Rectal smooth muscle tissue (tissue), 1 donor: ENCODE measurements around the gene FUT8.

Experiments used
- H3K27ac ChIP-seq: one replicate; pipeline ENCODE4 v1.7.0; 2013; ENCODE audit warnings: low read depth, low read length, inconsistent platforms
- H3K27me3 ChIP-seq: one replicate; pipeline ENCODE4 v1.7.0; 2013; ENCODE audit warnings: low read length; ENCODE audit not compliant: control insufficient read depth, insufficient read depth
- H3K36me3 ChIP-seq: one replicate; pipeline ENCODE4 v1.7.0; 2013; ENCODE audit warnings: low read length; ENCODE audit not compliant: control insufficient read depth, insufficient read depth
- H3K4me1 ChIP-seq: one replicate; pipeline ENCODE4 v1.7.0; 2013; ENCODE audit warnings: low read length; ENCODE audit not compliant: control insufficient read depth, insufficient read depth
- H3K4me3 ChIP-seq: one replicate; pipeline ENCODE4 v1.7.0; 2013; ENCODE audit warnings: low read length
- H3K9ac ChIP-seq: one replicate; pipeline ENCODE4 v1.7.0; 2013; ENCODE audit warnings: low read length

Gene FUT8

DNA sequence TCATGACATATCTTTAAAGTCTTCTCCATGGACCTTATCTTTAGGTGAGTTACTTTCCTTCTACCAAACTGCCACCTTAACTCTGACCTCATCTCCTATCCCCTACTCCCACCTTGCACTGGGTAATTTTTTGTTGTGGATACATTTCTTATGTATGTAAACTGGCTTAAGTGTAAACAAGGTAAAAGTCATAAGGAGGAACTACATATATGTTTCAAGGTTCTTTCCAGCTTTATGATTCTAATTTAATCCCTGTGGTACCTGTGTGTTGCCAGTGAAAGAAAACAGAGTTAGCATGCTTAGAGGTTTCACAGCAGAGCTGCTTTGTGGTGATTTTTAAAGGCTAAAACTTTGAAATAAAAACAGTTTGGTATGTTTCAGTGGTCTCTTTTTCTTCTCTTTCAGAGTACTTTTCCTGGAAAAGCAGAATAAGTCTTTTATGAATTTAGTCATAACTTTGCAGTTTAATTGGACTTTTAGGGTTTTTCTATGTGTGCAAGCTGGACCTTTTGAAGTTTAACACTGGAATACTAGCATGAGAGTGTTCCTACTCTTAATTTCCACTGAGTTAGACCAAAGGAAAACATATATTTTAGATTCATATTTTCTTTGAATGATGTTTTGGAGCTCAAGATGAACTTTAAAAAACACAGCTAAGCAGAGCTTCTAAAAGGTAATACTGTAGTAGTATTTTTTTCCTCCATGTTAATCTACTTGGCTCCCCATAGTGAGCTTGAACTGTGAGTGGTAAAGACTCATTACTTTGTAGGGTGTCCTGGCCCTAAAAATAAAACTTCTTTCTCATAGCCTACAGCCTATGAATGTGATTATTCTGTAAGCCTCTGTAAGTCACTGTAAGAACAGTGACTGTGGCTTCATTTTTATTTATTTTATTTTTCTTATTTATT lies 105.4 kb downstream of the FUT8 start:
- H3K4me3 ChIP-seq, result no peak overlapping the region
- H3K36me3 ChIP-seq, result no peaks in the 10 kb centered on the region
- no peak overlapping the region for H3K27ac ChIP-seq
- no peak overlapping the region for H3K9ac ChIP-seq
- H3K4me1 ChIP-seq, result no peaks in the 10 kb centered on the region
- H3K27me3 ChIP-seq, result no peaks in the 10 kb centered on the region

DNA sequence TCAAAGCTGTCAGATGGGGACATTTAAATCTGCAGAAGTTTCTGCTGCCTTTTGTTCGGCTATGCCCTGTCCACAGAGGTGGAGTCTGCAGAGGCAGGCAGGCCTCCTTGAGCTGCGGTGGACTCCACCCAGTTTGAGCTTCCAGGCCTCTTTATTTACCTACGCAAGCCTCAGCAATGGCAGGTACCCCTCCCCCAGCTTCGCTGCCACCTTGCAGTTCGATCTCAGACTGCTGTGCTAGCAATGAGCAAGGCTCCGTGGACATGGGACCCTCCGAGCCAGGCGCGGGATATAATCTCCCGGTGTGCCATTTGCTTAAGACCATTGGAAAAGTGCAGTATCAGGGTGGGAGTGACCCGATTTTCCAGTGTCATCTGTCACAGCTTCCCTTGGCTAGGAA lies 115.5 kb downstream of the FUT8 start:
- Histone ChIP-seq H3K4me1 (no peaks in the 10 kb centered on the region), H3K36me3 (no peaks in the 10 kb centered on the region), H3K4me3 (no peak overlapping the region), H3K27ac (no peak overlapping the region), H3K9ac (no peak overlapping the region), H3K27me3 (no peaks in the 10 kb centered on the region)

DNA sequence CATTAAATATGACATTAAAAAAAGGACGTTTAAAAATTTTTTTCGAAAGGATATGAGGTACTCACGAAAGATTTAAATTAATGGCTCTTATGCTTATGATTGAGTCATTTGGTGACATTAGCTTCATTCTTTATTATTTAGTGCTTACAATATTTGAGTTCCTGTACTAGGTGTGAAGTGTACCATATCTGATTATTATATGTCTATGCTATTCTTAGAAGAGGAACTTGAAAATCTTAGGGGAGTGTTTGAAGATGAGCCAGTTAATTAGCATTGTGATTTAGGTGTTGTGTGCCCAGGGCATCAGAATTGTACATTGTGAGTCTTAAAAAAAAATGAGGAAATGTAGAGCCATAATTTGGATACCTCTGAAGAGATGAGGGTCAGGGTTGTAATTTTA lies 118.6 kb downstream of the FUT8 start:
- H3K4me1 ChIP-seq, result no peaks in the 10 kb centered on the region

DNA sequence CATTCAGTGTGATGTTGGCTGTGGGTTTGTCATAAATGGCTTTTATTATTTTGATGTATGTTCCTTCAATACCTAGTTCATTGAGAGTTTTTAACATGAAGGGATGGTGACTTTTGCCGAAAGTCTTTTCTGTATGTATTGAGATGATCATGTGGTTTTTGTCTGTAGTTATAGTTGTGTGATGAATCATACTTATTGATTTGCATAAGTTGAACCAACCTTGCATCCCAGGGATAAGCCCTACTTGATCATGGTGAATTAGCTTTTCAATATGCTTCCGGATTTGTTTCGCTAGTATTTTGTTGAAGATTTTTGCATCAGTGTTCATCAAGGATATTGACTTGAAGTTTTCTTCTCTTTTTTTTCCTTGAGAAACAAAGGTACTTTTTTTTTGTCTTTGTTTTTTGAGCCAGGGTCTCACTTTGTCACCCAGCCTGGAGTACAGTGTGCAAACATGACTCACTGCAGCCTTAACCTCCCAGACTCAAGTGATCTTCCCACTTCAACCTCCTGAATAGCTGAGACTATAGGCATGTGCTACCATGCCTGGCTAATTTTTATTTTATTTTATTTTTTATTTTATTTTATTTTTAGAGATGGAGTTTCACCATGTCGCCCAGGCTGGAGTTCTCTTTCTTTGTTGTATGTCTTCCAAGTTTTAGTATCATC lies 121.3 kb downstream of the FUT8 start:
- H3K4me1 ChIP-seq, result no peaks in the 10 kb centered on the region
- H3K27ac ChIP-seq, result no peak overlapping the region
- no peak overlapping the region for H3K9ac ChIP-seq
- no peaks in the 10 kb centered on the region for H3K36me3 ChIP-seq
- H3K4me3 ChIP-seq, result no peak overlapping the region
- no peaks in the 10 kb centered on the region for H3K27me3 ChIP-seq

More for the DNA sequence above, 118.6 kb downstream of the FUT8 start:
- H3K27me3 ChIP-seq, result no peaks in the 10 kb centered on the region
- H3K36me3 ChIP-seq, result no peaks in the 10 kb centered on the region
- no peak overlapping the region for H3K27ac ChIP-seq
- no peak overlapping the region for H3K9ac ChIP-seq
- H3K4me3 ChIP-seq, result no peak overlapping the region

DNA sequence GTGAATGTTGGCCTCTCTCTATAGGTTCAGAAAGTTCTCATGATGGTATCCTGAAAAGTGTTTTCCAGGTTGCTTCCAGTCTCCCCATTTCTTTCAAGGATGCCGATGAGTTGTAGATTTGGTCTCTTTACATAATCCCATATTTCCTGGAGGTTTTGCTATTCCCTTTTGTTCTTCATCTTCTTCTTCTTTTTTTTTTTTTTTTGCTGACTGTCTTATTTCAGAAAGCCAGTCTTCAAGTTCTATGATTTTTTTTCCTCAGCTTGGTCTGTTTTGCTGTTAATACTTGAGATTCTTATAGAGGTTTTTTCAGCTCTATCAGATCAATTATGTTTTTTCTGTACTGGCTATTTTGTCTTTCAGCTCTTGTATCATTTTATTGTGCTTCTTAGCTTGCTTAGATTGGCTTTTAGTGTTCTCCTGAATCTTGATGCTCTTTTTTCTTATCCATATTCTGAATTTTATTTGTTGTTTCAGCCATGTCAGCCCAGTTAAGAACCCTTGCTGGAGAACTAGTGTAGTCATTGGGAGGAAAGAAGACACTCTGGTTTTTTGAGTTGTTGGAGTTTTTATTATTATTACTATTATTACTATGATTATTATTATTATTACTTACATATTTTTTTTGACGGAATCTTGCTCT lies 124.4 kb downstream of the FUT8 start:
- Histone ChIP-seq H3K27me3 (no peaks in the 10 kb centered on the region), H3K4me1 (no peaks in the 10 kb centered on the region), H3K9ac (no peak overlapping the region), H3K27ac (no peak overlapping the region), H3K4me3 (no peak overlapping the region), H3K36me3 (no peaks in the 10 kb centered on the region)

DNA sequence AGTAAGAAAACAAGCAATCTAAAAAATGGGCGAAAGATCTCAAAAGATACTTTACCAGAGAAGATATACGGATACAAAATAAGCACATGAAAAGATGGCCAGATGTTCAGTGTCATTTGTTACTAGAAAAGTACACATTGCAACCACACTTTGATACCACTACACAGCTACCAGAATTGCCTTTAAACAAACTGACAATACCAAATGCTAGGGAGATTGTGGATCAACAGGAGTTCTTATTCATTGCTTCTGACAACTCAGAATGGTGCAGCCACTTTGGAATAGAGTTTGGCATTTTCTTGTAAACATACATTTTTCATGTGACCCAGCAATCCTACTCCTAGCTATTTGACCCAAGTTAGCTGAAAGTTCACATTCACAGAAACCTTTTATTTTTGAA lies 136.3 kb downstream of the FUT8 start:
- Histone ChIP-seq H3K27ac (no peak overlapping the region), H3K36me3 (no peaks in the 10 kb centered on the region), H3K4me1 (no peaks in the 10 kb centered on the region), H3K27me3 (no peaks in the 10 kb centered on the region), H3K9ac (no peak overlapping the region), H3K4me3 (no peak overlapping the region)

DNA sequence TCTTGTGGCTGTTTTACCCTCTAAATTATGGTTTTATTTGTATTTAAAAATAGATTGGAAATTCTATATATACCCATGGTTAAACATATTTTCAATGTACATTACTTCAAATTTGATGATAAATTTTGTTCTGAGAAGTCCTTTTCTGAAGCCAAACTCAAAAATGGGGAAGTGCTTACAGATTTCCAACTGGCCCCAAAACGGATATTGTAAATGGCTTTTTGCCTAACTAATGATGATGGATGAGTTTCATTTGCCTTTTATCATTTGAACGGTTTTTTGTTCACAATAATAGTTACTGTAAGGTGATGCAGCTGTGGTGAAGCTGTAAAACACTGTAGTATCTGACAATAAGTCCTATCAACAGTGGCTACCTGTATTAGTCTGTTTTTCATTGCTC lies 136.9 kb downstream of the FUT8 start:
- Histone ChIP-seq H3K4me1 (no peaks in the 10 kb centered on the region), H3K36me3 (no peaks in the 10 kb centered on the region), H3K9ac (no peak overlapping the region), H3K4me3 (no peak overlapping the region), H3K27me3 (no peaks in the 10 kb centered on the region), H3K27ac (no peak overlapping the region)

DNA sequence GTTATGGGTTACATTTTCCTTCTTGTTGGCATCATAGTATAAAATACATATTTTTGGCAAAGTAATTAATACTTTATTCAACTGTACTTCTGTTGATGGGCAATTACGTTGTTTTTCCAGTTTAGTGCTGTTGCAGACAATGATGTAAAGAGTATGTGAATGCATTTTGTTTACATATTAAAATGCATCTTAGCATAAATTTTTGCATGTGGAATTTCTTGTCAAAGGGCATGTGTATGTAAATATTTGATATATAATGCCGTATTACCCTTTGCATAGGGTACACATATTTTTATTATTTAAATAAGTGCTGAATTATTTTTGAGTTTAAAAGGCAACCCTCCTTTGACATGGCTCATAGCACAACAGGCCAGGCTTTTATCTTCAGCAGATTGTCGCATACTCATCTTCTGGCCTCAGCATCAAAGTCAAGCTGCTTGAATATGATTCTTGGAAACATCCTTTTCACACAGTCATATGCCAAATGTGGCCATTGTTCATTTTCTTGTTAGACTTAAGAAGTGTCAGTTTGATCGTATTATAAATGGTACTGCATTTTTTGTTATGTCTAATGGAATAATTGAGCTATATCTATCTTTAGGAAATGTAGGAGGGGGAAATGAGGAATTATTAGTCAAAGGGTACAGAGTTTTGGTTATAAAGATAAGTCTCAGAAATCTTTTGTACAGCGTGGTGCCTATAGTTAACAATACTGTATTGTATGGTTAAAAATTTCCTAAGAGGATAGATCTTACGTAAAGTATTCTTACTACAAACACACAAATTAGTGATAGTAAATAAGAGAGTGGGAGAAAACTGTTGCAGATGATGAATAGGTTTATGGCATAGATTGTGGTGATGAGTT lies 138.5 kb downstream of the FUT8 start:
- Histone ChIP-seq H3K9ac (no peak overlapping the region), H3K4me3 (no peak overlapping the region), H3K4me1 (no peaks in the 10 kb centered on the region), H3K36me3 (no peaks in the 10 kb centered on the region), H3K27ac (no peak overlapping the region), H3K27me3 (no peaks in the 10 kb centered on the region)

DNA sequence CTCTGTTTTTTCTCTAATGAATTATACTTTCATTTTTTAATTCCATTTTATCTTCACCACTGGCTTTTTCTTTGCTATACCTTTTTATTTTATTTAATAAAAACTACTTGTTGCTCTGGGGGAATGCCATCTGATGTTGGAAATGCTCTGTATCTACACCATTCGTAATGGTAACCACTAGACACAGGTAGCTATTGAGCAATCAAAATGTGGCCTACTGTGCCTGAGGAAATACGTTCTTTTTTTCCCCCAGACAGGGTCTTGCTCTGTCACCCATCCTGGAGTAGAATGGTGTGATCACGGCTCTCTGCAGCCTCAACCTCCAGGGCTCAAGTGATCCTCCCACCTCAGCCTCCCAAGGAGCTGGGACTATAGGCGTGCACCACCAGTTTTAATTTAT lies 140.2 kb downstream of the FUT8 start:
- no peak overlapping the region for H3K9ac ChIP-seq
- no peaks in the 10 kb centered on the region for H3K4me1 ChIP-seq
- no peak overlapping the region for H3K27ac ChIP-seq

DNA sequence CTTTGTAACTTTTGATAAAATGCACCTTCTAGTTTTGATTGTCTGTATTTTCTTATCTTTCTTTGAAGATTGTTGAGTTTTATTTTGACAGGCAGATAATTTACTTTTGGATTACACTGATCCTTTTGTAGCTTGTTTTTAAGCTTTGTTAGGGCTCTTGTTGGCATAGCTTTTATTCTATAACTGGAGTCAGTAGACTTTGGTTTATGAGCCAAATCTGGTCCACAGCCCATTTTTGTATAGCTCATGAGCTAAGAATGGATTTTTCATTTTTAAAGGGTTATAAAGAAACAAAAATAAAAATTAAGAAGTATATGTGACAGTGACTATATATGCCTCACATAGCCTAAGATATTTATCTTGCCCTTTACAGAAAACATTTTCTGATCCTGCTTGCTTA lies 142.3 kb downstream of the FUT8 start:
- H3K36me3 ChIP-seq, result no peaks in the 10 kb centered on the region
- H3K27ac ChIP-seq, result no peak overlapping the region
- no peak overlapping the region for H3K9ac ChIP-seq
- H3K4me3 ChIP-seq, result no peak overlapping the region
- H3K4me1 ChIP-seq, result no peaks in the 10 kb centered on the region
- no peaks in the 10 kb centered on the region for H3K27me3 ChIP-seq

More for the DNA sequence above, 140.2 kb downstream of the FUT8 start:
- Histone ChIP-seq H3K27me3 (no peaks in the 10 kb centered on the region), H3K36me3 (no peaks in the 10 kb centered on the region), H3K4me3 (no peak overlapping the region)

DNA sequence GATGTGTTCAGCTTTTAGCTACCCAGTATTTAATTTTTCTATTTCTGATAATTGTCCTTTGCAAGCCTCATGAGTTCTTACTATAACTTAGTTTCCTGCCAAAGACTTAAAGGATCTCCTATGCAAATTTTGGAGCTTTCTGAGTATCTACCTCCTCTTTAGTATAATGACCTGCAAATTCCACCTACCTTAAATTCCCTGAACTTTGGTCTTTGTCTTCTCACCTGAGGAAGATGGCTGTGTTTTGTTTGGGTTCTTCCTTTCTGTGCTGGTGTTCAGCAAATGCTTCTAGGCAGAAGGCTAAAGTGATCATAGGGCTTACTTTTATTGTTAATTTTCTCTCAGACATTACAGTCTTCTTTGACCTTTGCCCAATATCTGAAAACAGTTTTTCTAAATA lies 142.8 kb downstream of the FUT8 start:
- Histone ChIP-seq H3K4me3 (no peak overlapping the region), H3K4me1 (no peaks in the 10 kb centered on the region), H3K36me3 (no peaks in the 10 kb centered on the region), H3K27ac (no peak overlapping the region), H3K27me3 (no peaks in the 10 kb centered on the region), H3K9ac (no peak overlapping the region)

DNA sequence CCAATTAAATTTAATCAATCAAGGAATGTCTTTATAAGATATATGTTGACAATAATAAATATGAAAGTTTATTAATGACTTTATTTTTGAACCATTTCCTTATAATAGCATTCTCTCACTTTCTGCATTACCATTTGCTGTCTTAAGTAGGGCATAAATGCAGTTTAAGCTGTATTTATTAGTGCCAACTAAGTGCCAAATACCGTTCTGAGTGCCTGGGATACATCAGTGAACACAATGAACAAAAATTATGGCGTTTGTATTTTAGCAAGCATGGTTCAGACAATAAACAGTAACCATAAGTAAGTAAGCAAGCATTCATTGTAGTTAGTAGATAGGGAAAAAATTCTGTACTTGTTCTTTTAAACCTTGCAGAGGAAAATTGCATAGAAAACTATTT lies 145.8 kb downstream of the FUT8 start:
- H3K4me1 ChIP-seq, result no peaks in the 10 kb centered on the region
- no peak overlapping the region for H3K27ac ChIP-seq
- no peaks in the 10 kb centered on the region for H3K27me3 ChIP-seq
- no peaks in the 10 kb centered on the region for H3K36me3 ChIP-seq
- no peak overlapping the region for H3K9ac ChIP-seq
- H3K4me3 ChIP-seq, result no peak overlapping the region
